NCI-H2107 (cell line): Measurements from ENCODE around the gene ZFP36.
A peak's percentile ranks its signal among the peaks of the same experiment; 100 is the strongest.

Experiments used
- DNase-seq: peaks from one replicate; lab custom pipeline; 2025; lab: John Stamatoyannopoulos, UW

The ZFP36 gene

DNA sequence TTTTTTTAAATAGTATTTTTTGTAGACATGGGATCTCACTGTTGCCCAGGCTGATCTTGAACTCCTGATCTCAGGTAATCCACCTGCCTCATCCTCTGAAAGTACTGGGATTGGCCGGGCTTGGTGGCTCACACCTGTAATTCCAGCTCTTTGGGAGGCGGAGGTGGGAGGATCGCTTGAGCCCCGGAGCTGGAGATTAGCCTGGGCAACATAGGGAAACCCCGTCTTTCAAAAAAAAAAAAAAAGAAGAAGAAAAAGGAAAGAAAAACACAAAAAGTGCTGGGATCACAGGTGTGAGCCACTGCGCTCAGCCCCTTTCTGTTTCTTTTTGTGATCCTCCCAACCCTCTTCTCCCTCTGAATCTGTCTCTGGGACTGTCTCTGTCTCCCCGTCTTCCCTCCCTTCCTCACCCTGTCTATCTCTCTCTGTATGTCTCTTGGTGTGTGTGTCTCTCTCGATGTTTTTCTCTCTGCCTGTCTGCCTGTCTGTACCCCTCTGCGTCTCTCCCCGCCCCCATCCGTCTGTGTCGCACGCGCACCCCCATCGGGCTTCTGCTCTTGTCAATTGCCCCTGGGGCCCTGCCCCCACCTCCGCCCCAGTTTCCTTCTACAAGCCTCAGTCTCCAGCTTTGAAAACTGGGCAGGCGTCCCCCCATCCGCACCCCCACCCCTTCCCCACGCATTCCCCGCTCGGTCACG is 540 bp upstream of the ZFP36 start:
- DNase-seq: no peak

DNA sequence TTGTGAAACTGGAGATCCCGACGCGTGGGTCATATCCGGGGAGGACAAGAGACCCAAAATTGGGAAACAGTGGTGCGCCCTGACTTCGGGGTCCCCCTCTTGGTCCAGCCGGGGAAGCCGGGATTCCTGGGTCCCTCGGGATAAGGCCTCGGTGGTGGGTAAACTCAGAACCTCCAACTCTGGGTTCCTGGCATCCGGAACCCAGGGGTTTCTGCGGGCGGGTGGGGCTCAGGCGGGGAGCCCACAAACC is 688 bp downstream of the ZFP36 start:
- no peak for DNase-seq

DNA sequence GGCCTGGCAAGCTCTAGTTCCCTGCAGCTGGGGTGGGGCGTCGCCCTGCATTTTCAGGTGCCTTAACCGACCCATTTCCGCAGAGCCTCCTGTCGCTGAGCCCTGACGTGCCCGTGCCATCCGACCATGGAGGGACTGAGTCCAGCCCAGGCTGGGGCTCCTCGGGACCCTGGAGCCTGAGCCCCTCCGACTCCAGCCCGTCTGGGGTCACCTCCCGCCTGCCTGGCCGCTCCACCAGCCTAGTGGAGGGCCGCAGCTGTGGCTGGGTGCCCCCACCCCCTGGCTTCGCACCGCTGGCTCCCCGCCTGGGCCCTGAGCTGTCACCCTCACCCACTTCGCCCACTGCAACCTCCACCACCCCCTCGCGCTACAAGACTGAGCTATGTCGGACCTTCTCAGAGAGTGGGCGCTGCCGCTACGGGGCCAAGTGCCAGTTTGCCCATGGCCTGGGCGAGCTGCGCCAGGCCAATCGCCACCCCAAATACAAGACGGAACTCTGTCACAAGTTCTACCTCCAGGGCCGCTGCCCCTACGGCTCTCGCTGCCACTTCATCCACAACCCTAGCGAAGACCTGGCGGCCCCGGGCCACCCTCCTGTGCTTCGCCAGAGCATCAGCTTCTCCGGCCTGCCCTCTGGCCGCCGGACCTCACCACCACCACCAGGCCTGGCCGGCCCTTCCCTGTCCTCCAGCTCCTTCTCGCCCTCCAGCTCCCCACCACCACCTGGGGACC is 1.2 kb downstream of the ZFP36 start:
- DNase-seq: no peak

GRCh38 chr19:39408392-39409207 is 2.0 kb downstream of the ZFP36 start:
- DNase-seq: no peak

DNA sequence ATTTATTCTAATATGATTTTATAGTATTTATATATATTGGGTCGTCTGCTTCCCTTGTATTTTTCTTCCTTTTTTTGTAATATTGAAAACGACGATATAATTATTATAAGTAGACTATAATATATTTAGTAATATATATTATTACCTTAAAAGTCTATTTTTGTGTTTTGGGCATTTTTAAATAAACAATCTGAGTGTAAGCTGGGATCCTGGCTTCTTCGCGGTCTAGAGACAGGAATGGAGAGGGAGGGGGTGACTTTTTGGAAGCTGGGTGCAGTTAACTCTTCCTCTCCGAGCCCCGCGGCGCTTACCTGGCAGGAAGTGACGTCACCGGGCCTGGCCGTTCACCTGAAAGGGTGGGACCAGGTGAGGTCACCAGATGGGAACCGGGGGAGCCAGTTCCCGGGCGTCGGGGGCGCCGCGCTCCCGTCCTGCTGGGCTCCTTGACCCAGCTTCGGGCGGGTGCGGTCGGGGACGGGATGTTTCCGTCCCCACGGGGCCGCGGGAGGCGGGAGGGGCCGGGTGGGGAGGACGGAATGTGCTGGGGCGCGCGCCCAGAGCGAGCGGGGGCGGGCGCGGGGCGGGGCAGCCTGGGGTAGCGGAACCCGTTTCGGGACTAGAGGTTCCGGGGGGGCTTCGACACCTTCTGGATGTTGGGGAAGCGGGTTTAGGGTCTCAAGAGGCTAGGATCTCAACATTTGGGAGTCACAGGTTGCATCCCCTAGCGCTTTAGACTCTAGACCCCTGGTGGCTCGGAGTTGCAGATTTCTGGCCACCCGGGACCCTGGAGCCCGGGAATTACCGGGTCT is 2.8 kb downstream of the ZFP36 start:
- peak; percentile 81 for DNase-seq

- no peak for DNase-seq
Measured at GRCh38 chr19:39410017-39410830, 3.6 kb downstream of the ZFP36 start.

- DNase-seq: no peak
Measured at GRCh38 chr19:39410831-39411080, 4.1 kb downstream of the ZFP36 start.

DNA sequence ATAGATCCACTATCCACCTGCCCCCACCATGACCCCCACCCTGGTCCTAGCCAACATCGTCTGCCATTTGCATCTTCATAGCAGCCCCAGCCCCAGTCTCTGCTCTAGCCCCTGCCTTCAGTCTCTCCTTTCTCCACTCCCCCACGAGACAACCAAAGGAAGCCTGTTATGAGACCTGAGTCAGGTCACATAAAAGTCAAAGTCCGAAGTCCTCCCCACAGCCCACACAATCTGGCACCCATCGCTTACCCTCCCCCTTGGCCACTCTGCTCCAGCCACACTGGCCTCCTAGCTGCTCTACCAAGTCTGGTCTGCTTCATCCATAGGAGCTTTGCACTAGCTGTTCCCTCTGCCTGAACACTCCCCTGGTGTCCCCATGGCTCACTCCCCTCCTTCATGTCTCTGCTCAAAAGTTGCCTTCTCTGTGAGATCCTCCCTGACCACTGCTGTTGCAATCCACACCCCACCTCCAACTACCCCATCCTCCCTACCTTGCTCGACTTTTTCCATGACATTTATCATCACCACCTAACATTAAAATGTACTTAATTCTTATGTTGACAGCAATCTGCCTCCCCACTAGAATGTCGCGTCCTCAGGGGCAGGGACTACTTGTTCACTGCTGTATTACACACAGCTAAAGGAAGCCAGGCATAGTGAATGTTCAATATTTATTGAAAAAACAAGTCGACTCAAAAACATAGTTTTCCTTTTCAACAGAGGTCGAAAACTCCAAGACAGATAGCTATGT is 4.6 kb downstream of the ZFP36 start:
- DNase-seq: no peak

GRCh38 chr19:39411832-39412099 is 5.1 kb downstream of the ZFP36 start:
- peak; percentile 85 for DNase-seq

GRCh38 chr19:39412100-39412866 is 5.6 kb downstream of the ZFP36 start, which contains the start of gene PLEKHG2:
PLEKHG2 (plus strand) TSS chr19:39412669; CDS start chr19:39414087, 1,418 bp downstream.
- peak; percentile 94 for DNase-seq

- no peak for DNase-seq
Measured at GRCh38 chr19:39412867-39413271, 6.2 kb downstream of the ZFP36 start.

DNA sequence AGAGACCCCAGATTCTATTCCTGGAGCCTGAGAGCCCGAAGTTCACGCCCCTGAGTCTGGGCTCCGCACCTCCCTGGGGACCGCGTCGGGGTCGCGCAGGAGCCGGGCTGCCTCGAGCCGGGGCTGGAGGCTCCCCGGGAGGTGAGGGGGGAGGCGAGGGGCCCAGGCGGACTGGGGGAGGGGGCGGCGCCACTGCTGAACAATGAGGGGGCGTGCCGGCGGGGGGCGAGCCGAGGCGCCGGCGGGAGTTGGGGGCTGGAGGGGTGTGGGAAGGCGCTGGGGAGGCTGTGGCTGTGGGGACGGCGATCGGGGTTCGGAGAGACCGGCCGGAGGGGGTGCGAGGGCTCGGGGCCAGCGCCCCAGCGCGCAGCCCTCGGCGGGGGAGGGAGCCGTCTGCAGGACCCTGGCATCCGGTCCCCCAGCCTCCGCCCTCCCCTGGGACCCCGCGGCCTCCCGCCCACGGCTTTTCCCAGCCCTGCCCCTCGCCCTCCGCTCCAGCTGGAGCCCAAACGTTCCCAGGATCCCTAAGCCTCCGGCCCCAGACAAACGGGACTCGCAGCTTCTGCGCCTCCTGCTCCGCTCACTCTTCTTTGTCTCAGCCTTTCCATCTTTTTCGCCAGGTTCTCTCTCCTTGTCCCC is 6.7 kb downstream of the ZFP36 start:
- no peak for DNase-seq

DNA sequence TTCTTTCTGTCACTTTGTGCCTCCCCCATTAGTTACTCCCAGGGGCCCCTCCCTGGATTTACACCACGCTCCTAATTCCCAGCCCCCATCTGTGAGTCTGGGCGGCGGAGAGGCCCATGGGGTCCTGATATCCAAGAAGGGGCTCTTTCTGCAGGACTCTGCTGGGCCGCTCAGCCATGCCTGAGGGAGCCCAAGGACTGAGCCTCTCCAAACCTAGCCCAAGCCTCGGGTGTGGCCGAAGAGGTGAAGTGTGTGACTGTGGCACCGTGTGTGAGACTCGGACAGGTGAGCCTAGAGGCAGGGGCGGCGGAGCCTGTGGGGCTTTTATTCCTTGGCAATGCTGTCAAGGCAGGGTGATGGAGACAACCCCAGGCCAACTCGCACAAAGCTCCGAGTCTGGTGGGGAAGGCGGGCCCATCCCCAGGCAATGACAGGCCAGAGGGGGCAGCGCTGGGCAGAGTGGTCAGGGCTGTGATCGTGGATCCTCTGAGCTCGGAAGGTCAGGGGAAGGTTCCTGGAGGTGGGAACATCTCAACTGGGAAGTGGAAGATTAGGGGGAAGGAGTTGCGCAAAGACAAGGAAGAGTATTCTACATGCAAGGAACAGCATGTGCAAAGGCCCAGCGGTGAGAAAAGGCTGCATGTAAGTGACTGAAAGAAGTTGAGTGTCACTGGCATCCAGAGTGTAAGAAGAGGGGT is 7.4 kb downstream of the ZFP36 start:
- no peak for DNase-seq

GRCh38 chr19:39415111-39416046 is 8.7 kb downstream of the ZFP36 start:
- no peak for DNase-seq

- DNase-seq: no peak
Measured at GRCh38 chr19:39416152-39417120, 9.8 kb downstream of the ZFP36 start.

GRCh38 chr19:39417463-39418181 is 11.0 kb downstream of the ZFP36 start:
- no peak for DNase-seq
